ENCODE measurements around the gene IGSF21.

IGSF21 gene

DNA sequence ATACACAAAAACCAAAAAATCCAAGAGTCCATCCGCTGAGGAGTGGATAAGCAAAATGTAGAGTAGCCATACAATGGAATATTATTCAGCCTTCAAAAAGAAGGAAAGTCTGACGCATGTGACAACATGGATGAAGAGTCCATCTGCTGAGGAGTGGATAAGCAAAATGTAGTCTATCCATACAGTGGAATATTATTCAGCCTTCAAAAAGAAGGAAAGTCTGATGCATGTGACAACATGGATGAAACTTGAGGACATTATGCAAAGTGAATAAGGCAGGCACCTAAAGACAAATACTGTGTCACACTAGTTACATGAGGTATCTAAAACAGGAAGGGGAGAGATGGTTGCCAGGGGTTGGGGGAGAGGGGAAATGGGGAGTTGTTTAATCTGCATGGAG, 14.0 kb upstream of the IGSF21 start:
- Histone ChIP-seq H3K27ac (ENCODE audit: low read depth, low read length, poor library complexity, severe bottlenecking) (no peak overlapping the region), H4K20me1 (ENCODE audit: insufficient read depth, low read length) (no peaks in the 10 kb centered on the region), H3K9me2 (ENCODE audit: low read depth, low read length) (no peaks in the 10 kb centered on the region), H3K4me1 (ENCODE audit: insufficient read depth, low read length, severe bottlenecking) (no peaks in the 10 kb centered on the region), H3K4me2 (ENCODE audit: low read length) (no peak overlapping the region), H3K79me2 (ENCODE audit: insufficient read depth, low read length) (no peaks in the 10 kb centered on the region), H3F3A (ENCODE audit: insufficient read depth, low read length) (no peaks in the 10 kb centered on the region), H2AFZ (ENCODE audit: low read length) (no peak overlapping the region), H3K4me3 (ENCODE audit: low read depth, low read length, poor library complexity, severe bottlenecking) (no peak overlapping the region), H3K36me3 (ENCODE audit: insufficient read depth, low read length) (no peaks in the 10 kb centered on the region), H3K9me3 (ENCODE audit: low read length) (no peaks in the 10 kb centered on the region), H3K9ac (ENCODE audit: low read length) (no peak overlapping the region), H3K27me3 (ENCODE audit: insufficient read depth, low read length) (peaks cover 4% of the 10 kb centered on the region; the same call in 1 of the 2 replicates)
- TF ChIP-seq, protein P1, sequence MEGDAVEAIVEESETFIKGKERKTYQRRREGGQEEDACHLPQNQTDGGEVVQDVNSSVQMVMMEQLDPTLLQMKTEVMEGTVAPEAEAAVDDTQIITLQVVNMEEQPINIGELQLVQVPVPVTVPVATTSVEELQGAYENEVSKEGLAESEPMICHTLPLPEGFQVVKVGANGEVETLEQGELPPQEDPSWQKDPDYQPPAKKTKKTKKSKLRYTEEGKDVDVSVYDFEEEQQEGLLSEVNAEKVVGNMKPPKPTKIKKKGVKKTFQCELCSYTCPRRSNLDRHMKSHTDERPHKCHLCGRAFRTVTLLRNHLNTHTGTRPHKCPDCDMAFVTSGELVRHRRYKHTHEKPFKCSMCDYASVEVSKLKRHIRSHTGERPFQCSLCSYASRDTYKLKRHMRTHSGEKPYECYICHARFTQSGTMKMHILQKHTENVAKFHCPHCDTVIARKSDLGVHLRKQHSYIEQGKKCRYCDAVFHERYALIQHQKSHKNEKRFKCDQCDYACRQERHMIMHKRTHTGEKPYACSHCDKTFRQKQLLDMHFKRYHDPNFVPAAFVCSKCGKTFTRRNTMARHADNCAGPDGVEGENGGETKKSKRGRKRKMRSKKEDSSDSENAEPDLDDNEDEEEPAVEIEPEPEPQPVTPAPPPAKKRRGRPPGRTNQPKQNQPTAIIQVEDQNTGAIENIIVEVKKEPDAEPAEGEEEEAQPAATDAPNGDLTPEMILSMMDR (IDR thresholded peaks at IDR 0.05; ENCODE audit: low read length): no peak

DNA sequence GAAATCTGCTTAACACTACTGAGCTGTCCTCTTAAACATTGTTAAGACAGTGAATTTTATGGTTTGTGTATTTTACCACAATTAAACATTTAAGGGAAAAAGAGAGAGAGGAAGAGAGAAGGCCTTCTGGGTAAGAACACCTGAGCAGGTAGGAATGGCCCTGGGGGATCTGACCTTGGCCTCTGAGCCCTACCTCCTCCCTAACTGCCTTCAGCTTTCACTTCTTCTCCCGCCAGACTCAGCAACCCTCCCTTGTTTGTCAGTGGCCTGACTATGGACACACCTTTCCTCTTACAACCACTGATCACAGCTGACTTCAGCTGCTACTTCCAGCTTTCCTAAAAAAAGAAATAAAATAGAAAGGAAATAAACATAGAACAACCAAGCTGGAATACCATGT, 13.5 kb upstream of the IGSF21 start:
- H3K9me2 ChIP-seq (ENCODE audit: low read depth, low read length): no peaks in the 10 kb centered on the region
- no peak overlapping the region for H3K27ac ChIP-seq (ENCODE audit: low read depth, low read length, poor library complexity, severe bottlenecking)
- no peaks in the 10 kb centered on the region for H3K36me3 ChIP-seq (ENCODE audit: insufficient read depth, low read length)
- H3K9ac ChIP-seq (ENCODE audit: low read length): no peak overlapping the region
- H3K4me2 ChIP-seq (ENCODE audit: low read length): no peak overlapping the region
- no peak overlapping the region for H3K4me3 ChIP-seq (ENCODE audit: low read depth, low read length, poor library complexity, severe bottlenecking)
- no peaks in the 10 kb centered on the region for H3K79me2 ChIP-seq (ENCODE audit: insufficient read depth, low read length)
- H4K20me1 ChIP-seq (ENCODE audit: insufficient read depth, low read length): no peaks in the 10 kb centered on the region
- H3K27me3 ChIP-seq (ENCODE audit: insufficient read depth, low read length): peaks cover under 1% of the 10 kb centered on the region; the same call in 1 of the 2 replicates
- no peaks in the 10 kb centered on the region for H3K4me1 ChIP-seq (ENCODE audit: insufficient read depth, low read length, severe bottlenecking)
- no peak for TF ChIP-seq EZH2 (IDR thresholded peaks at IDR 0.05; ENCODE audit: borderline replicate concordance, low read length)
- TF ChIP-seq, protein P1 (IDR thresholded peaks at IDR 0.05; ENCODE audit: low read length): no peak
- H3K9me3 ChIP-seq (ENCODE audit: low read length): no peaks in the 10 kb centered on the region
- H2AFZ ChIP-seq (ENCODE audit: low read length): no peak overlapping the region
- H3F3A ChIP-seq (ENCODE audit: insufficient read depth, low read length): no peaks in the 10 kb centered on the region

DNA sequence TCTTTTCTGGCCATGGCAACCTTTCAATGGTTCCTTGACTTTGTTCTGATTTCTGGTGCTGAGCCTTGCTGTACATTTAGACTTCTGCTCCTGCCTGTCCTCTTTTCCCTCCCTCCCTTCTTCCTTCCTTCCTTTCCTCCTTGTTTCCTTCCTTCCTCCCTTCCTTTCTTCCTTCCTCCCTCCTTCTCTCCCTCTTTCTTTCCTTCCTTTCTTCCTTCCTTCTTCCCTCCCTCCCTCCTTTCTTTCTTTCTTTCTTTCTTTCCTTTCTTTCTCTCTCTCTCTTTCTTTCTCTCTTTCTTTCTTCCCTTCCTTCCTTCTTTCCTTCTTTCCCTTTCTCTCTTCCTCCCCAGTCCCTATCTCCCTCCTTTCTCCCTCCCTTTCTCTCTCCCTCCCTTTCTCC, 10.4 kb upstream of the IGSF21 start:
- Histone ChIP-seq H3K36me3 (ENCODE audit: insufficient read depth, low read length) (no peaks in the 10 kb centered on the region), H3K4me2 (ENCODE audit: low read length) (no peak overlapping the region), H3K4me1 (ENCODE audit: insufficient read depth, low read length, severe bottlenecking) (no peaks in the 10 kb centered on the region), H3K4me3 (ENCODE audit: low read depth, low read length, poor library complexity, severe bottlenecking) (no peak overlapping the region), H3K9me3 (ENCODE audit: low read length) (no peaks in the 10 kb centered on the region), H4K20me1 (ENCODE audit: insufficient read depth, low read length) (no peaks in the 10 kb centered on the region), H3K27me3 (ENCODE audit: insufficient read depth, low read length) (no peaks in the 10 kb centered on the region), H3K9ac (ENCODE audit: low read length) (no peak overlapping the region), H3K27ac (ENCODE audit: low read depth, low read length, poor library complexity, severe bottlenecking) (no peak overlapping the region), H2AFZ (ENCODE audit: low read length) (no peak overlapping the region), H3K9me2 (ENCODE audit: low read depth, low read length) (no peaks in the 10 kb centered on the region), H3F3A (ENCODE audit: insufficient read depth, low read length) (no peaks in the 10 kb centered on the region), H3K79me2 (ENCODE audit: insufficient read depth, low read length) (no peaks in the 10 kb centered on the region)
- TF ChIP-seq, protein P1 (IDR thresholded peaks at IDR 0.05; ENCODE audit: low read length): no peak
- no peak for TF ChIP-seq EZH2 (IDR thresholded peaks at IDR 0.05; ENCODE audit: borderline replicate concordance, low read length)

All from OCI-LY1 (cell line).